Measurements from ENCODE around the gene PCDHGB2. TPM values are rescaled to one million over a fixed set of nuclear protein-coding genes. Genes with fewer than 3 reads are reported as not detected.
"Not testable (repeated sequence)": the region's sequence is repeated elsewhere in the genome, so short reads cannot be mapped to it uniquely, and the experiment has no call there.

PCDHGB2 gene
- total RNA-seq, 1 donor from 2014 or later = 1.2 TPM

DNA sequence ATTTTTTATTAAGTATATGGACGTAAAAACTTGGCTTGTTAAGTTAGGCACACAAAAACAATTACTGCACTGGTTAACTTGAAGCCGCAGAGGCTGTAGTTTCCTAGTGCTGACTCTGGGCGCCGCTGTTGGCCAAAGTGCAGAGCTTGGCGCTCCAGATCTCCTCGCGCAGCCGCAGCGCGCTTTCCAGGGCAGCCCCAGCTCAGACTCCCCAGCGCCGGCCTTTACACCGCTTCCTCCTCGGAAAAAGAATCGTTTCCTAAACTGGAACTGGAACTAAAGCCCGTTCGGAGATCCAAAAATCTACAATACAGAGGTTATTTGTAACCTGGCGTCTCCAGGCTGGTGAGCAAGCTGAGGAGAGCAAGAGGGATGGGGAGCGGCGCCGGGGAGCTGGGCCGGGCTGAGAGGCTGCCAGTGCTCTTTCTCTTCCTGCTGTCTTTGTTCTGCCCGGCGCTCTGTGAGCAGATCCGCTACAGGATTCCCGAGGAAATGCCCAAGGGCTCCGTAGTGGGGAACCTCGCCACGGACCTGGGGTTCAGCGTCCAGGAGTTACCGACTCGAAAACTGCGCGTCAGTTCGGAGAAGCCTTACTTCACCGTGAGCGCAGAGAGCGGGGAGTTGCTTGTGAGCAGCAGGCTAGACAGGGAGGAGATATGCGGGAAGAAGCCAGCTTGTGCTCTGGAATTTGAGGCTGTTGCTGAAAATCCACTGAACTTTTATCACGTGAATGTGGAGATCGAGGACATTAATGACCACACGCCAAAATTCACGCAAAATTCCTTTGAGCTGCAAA, 38.2 kb downstream of the PCDHGB2 start, which contains the start of gene PCDHGB5:
TSS of gene PCDHGB5 (plus strand) at position 192 of the 796 bp plus-strand sequence. CDS start at position 373, 181 bp downstream.
- not testable (repeated sequence) for H3K27me3 Mint-ChIP-seq (ENCODE audit: low read depth); DNase-seq (ENCODE audit: low spot score in 2 of 2, unreplicated experiment in 2 of 2); H3K27ac Mint-ChIP-seq; H3K4me1 Mint-ChIP-seq; H3K4me3 Mint-ChIP-seq
- Mint-ChIP-seq H3K36me3 (peaks cover 47% of the 10 kb centered on the region), H3K9me3 (peaks cover 49% of the 10 kb centered on the region)

GRCh38 chr5:141398608-141399007, 38.8 kb downstream of the PCDHGB2 start:
- DNase-seq (ENCODE audit: low spot score in 2 of 2, unreplicated experiment in 2 of 2) = no peak
- no peaks in the 10 kb centered on the region for H3K27me3 Mint-ChIP-seq (ENCODE audit: low read depth)
- no peak overlapping the region for H3K27ac Mint-ChIP-seq
- no peak overlapping the region for H3K4me3 Mint-ChIP-seq
- H3K9me3 Mint-ChIP-seq = peaks cover 50% of the 10 kb centered on the region
- no peak for TF ChIP-seq CTCF (IDR thresholded peaks at IDR 0.05; ENCODE audit: unreplicated experiment)
- peaks cover 46% of the 10 kb centered on the region for H3K36me3 Mint-ChIP-seq
- no peaks in the 10 kb centered on the region for H3K4me1 Mint-ChIP-seq

GRCh38 chr5:141399555-141400258, 39.9 kb downstream of the PCDHGB2 start:
- Mint-ChIP-seq H3K27ac (no peak overlapping the region), H3K4me1 (no peaks in the 10 kb centered on the region), H3K9me3 (peaks cover 51% of the 10 kb centered on the region), H3K4me3 (no peak overlapping the region), H3K36me3 (peaks cover 48% of the 10 kb centered on the region), H3K27me3 (ENCODE audit: low read depth) (no peaks in the 10 kb centered on the region)
- DNase-seq (ENCODE audit: low spot score in 2 of 2, unreplicated experiment in 2 of 2) = no peak
- no peak for TF ChIP-seq CTCF (IDR thresholded peaks at IDR 0.05; ENCODE audit: unreplicated experiment)

DNA sequence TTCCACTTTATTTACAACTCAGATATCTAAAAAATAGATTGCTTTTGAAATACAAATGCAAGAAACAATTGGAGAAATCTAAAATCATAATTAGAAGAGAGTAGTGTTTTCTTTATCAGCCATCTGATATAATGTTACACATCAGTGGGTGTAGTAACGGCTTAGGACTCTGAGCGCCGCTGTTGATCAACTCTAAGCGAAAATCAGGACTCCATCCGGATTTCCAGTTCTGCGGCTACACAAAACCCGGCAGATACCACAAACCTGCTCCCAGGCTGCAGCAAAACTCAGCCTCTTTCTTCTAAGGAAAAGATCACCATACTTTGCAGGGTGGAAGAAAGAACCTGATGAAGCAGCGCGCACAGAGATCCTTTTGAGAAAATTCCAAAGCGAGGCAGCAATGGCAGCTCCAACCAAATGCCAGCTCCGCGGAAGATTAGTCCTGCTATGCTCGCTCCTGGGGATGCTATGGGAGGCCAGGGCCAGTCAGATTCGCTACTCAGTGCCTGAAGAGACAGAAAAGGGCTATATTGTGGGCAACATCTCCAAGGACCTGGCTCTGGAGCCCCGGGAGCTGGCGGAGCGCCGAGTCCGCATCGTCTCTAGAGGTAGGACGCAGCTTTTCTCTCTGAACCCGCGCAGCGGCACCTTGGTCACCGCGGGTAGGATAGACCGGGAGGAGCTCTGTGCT, 42.9 kb downstream of the PCDHGB2 start, which contains the start of gene PCDHGA9:
TSS of gene PCDHGA9 (plus strand) at position 226 of the 691 bp plus-strand sequence. CDS start at position 401, 175 bp downstream.
- H3K4me3 Mint-ChIP-seq = no peak within 1 kb of the TSS
- H3K27ac Mint-ChIP-seq = no peak within 1 kb of the TSS
- peaks cover 50% of the 10 kb centered on the region for H3K36me3 Mint-ChIP-seq
- DNase-seq (ENCODE audit: low spot score in 2 of 2, unreplicated experiment in 2 of 2) = no peak
- no peaks in the 10 kb centered on the region for H3K4me1 Mint-ChIP-seq
- H3K27me3 Mint-ChIP-seq (ENCODE audit: low read depth) = no peaks in the 10 kb centered on the region
- no peak for TF ChIP-seq CTCF (IDR thresholded peaks at IDR 0.05; ENCODE audit: unreplicated experiment)
- peaks cover 48% of the 10 kb centered on the region for H3K9me3 Mint-ChIP-seq

GRCh38 chr5:141403387-141403786, 43.6 kb downstream of the PCDHGB2 start:
- TF ChIP-seq CTCF (IDR thresholded peaks at IDR 0.05; ENCODE audit: unreplicated experiment) = no peak
- peaks cover 2% of the 10 kb centered on the region for H3K4me1 Mint-ChIP-seq
- H3K27ac Mint-ChIP-seq = no peak overlapping the region
- no peak overlapping the region for H3K4me3 Mint-ChIP-seq
- H3K9me3 Mint-ChIP-seq = peaks cover 52% of the 10 kb centered on the region
- H3K36me3 Mint-ChIP-seq = peaks cover 56% of the 10 kb centered on the region
- DNase-seq (ENCODE audit: low spot score in 2 of 2, unreplicated experiment in 2 of 2) = no peak
- no peaks in the 10 kb centered on the region for H3K27me3 Mint-ChIP-seq (ENCODE audit: low read depth)
